ENCODE measurements around the gene GNPTAB.
"Not testable (repeated sequence)": the region's sequence is repeated elsewhere in the genome, so short reads cannot be mapped to it uniquely, and the experiment has no call there.

Gene GNPTAB

GRCh38 chr12:101875162-101875561, 44.4 kb upstream of the GNPTAB start:
- POLR2A ChIA-PET (ENCODE audit: low non-redundant PET) = no interaction called here
- no peak for DNase-seq (ENCODE audit: low spot score)
- TF ChIP-seq, protein P1, sequence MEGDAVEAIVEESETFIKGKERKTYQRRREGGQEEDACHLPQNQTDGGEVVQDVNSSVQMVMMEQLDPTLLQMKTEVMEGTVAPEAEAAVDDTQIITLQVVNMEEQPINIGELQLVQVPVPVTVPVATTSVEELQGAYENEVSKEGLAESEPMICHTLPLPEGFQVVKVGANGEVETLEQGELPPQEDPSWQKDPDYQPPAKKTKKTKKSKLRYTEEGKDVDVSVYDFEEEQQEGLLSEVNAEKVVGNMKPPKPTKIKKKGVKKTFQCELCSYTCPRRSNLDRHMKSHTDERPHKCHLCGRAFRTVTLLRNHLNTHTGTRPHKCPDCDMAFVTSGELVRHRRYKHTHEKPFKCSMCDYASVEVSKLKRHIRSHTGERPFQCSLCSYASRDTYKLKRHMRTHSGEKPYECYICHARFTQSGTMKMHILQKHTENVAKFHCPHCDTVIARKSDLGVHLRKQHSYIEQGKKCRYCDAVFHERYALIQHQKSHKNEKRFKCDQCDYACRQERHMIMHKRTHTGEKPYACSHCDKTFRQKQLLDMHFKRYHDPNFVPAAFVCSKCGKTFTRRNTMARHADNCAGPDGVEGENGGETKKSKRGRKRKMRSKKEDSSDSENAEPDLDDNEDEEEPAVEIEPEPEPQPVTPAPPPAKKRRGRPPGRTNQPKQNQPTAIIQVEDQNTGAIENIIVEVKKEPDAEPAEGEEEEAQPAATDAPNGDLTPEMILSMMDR (conservative IDR thresholded peaks at IDR 0.05; ENCODE audit: low read depth) = no peak
- CTCF ChIA-PET = interaction anchor here (0.7 kb wide), 1 partner anchor 52 kb away, joined by 4 read pairs; no protein-coding TSS in a partner anchor
- H3K27ac ChIP-seq = no peak overlapping the region

- POLR2A ChIA-PET (ENCODE audit: low non-redundant PET) = interaction anchor here (0.7 kb wide), 1 partner anchor 1792 kb away, joined by 3 read pairs; no protein-coding TSS in a partner anchor
- H3K27ac ChIP-seq = no peak overlapping the region
- CTCF ChIA-PET = interaction anchor here (0.6 kb wide), 1 partner anchor 31 kb away, joined by 5 read pairs; no protein-coding TSS in a partner anchor
- no peak for DNase-seq (ENCODE audit: low spot score)
- TF ChIP-seq, protein P1 (conservative IDR thresholded peaks at IDR 0.05; ENCODE audit: low read depth) = no peak
Measured at GRCh38 chr12:101870925-101871324, 40.2 kb upstream of the GNPTAB start.

DNA sequence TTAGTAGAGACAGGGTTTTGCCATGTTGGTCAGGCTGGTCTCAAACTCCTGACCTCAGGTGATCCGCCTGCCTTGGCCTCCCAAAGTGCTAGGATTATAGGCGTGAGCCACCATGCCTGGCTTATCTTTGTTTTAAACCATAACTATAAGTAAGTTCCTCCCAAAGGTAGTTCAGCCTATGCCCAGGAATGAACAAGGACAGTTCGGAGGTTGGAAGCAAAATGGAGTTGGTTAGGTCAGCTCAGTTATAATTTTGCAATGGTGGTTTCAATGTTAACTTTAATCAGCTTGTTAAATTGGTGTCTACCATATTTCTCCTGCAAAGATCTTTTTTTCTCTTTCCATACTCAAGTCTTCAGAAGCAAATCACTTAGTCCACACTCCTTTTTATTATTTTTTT, 36.9 kb upstream of the GNPTAB start:
- H3K27ac ChIP-seq; CTCF ChIA-PET; DNase-seq (ENCODE audit: low spot score); POLR2A ChIA-PET (ENCODE audit: low non-redundant PET): not testable (repeated sequence)

GRCh38 chr12:101866615-101867373, 36.0 kb upstream of the GNPTAB start:
- no peak for DNase-seq (ENCODE audit: low spot score)
- ChIA-PET CTCF (interaction anchor here (0.6 kb wide), 1 partner anchor 1058 kb away, joined by 5 read pairs; no protein-coding TSS in a partner anchor), POLR2A (ENCODE audit: low non-redundant PET) (no interaction called here)
- no peak overlapping the region for H3K27ac ChIP-seq
- TF ChIP-seq, protein P1 (conservative IDR thresholded peaks at IDR 0.05; ENCODE audit: low read depth) = no peak

DNA sequence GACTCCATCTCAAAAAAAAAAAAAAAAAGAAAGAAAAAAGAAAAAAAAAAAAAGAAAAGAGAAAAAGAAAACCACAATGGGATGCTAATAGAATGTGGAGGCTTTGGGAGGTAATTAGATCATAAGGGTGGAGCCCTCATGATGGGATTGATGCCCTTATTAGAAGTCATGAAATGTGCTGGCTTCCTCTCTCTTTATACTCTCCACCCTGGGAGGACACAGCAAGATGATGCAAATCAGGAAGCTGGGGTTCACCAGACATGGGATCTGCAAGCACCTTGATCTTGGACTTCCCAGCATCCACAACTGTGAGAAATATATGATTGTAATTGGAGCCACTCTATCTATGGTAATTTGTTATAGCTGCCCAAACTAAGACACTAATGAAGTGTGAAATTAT, 33.2 kb upstream of the GNPTAB start:
- POLR2A ChIA-PET (ENCODE audit: low non-redundant PET) = no interaction called here
- CTCF ChIA-PET = interaction anchor here (0.6 kb wide), 1 partner anchor 105 kb away, joined by 3 read pairs; no protein-coding TSS in a partner anchor
- TF ChIP-seq, protein P1 (conservative IDR thresholded peaks at IDR 0.05; ENCODE audit: low read depth) = no peak

GRCh38 chr12:101862245-101862644, 31.5 kb upstream of the GNPTAB start:
- DNase-seq (ENCODE audit: low spot score) = peak; percentile 9
- ChIA-PET CTCF (interaction anchor here (1.0 kb wide), 1 partner anchor 32 kb away, joined by 3 read pairs; the partner anchor contains the start of gene GNPTAB), POLR2A (ENCODE audit: low non-redundant PET) (no interaction called here)
- TF ChIP-seq, protein P1 (conservative IDR thresholded peaks at IDR 0.05; ENCODE audit: low read depth) = no peak
- no peak overlapping the region for H3K27ac ChIP-seq

More for the DNA sequence above, 33.2 kb upstream of the GNPTAB start:
- no peak overlapping the region for H3K27ac ChIP-seq
- DNase-seq (ENCODE audit: low spot score) = no peak

DNA sequence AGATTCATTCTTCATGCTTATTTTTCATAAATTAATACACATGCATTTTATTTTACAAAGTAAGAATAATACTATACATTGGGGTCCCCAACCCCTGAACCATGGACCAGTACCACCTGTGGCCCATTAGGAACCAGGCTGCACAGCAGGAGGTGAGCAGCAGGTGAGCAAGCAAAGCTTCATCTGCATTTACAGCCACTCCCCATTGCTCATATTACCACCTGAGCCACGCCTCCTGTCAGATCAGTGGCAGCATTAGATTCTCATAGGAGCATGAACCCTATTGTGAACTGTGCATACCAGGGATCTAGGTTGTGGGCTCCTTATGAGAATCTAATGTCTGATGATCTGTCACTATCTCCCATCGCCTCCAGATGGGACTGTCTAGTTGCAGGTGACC, 30.9 kb upstream of the GNPTAB start:
- POLR2A ChIA-PET (ENCODE audit: low non-redundant PET); DNase-seq (ENCODE audit: low spot score); H3K27ac ChIP-seq: not testable (repeated sequence)
- CTCF ChIA-PET = interaction anchor here (1.0 kb wide), 1 partner anchor 31 kb away, joined by 3 read pairs; the partner anchor contains the start of gene GNPTAB
